H9 (cell line): ENCODE measurements around the gene LY6G5C. TPM values are rescaled to one million over a fixed set of nuclear protein-coding genes. Genes with fewer than 3 reads are reported as not detected.

ENCODE experiments used
- DNase-seq: peaks from one replicate; pipeline ENCODE4 v3.0.0-alpha.2; 2017
- H2AFZ ChIP-seq: one replicate; pipeline ENCODE4 v1.6.1; 2013; ENCODE audit warnings: mild to moderate bottlenecking, low read length, control low read depth, moderate library complexity
- H2AK5ac ChIP-seq: 2 replicates; pipeline ENCODE4 v1.6.1; 2013; ENCODE audit warnings: low read length, control low read depth, mixed read lengths; ENCODE audit not compliant: insufficient read length
- H2BK120ac ChIP-seq: one replicate; pipeline ENCODE4 v1.6.1; 2013; ENCODE audit warnings: low read depth, mild to moderate bottlenecking, low read length, control low read depth, inconsistent platforms; ENCODE audit not compliant: poor library complexity, severe bottlenecking
- H2BK12ac ChIP-seq: 2 replicates; pipeline ENCODE4 v1.6.1; 2013; ENCODE audit warnings: low read length, control low read depth, mixed read lengths, low read depth; ENCODE audit not compliant: insufficient read length
- H2BK15ac ChIP-seq: 2 replicates; pipeline ENCODE4 v1.6.1; 2013; ENCODE audit warnings: low read depth, low read length, control low read depth
- H2BK20ac ChIP-seq: one replicate; pipeline ENCODE4 v1.6.1; 2013; ENCODE audit warnings: low read depth, mild to moderate bottlenecking, low read length, control low read depth, inconsistent platforms; ENCODE audit not compliant: poor library complexity, severe bottlenecking
- H2BK5ac ChIP-seq: 2 replicates; pipeline ENCODE4 v1.6.1; 2013; ENCODE audit warnings: low read length, control low read depth, mixed read lengths; ENCODE audit not compliant: insufficient read length
- H3K14ac ChIP-seq: 2 replicates; pipeline ENCODE4 v1.6.1; 2013; ENCODE audit warnings: low read length, control low read depth; ENCODE audit not compliant: insufficient read depth
- H3K18ac ChIP-seq: 2 replicates; pipeline ENCODE4 v1.6.1; 2013; ENCODE audit warnings: low read depth, mild to moderate bottlenecking, mixed read lengths, low read length, control low read depth; ENCODE audit not compliant: insufficient read length
- H3K23ac ChIP-seq: 2 replicates; pipeline ENCODE4 v1.6.1; 2013; ENCODE audit warnings: low read length, control low read depth, mixed read lengths, low read depth; ENCODE audit not compliant: insufficient read length
- H3K23me2 ChIP-seq: 2 replicates; pipeline ENCODE4 v1.6.1; 2013; ENCODE audit warnings: low read depth, mild to moderate bottlenecking, mixed read lengths, low read length, control low read depth; ENCODE audit not compliant: insufficient read length, poor library complexity, severe bottlenecking
- H3K27ac ChIP-seq: 2 replicates; pipeline ENCODE4 v1.5.1; 2013; ENCODE audit warnings: low read length, control low read depth, mixed read lengths, low read depth; ENCODE audit not compliant: insufficient read length
- H3K27me3 ChIP-seq: 2 replicates; pipeline ENCODE4 v1.6.1; 2013; ENCODE audit warnings: low read length, control low read depth, inconsistent platforms; ENCODE audit not compliant: insufficient read depth
- H3K4ac ChIP-seq: 2 replicates; pipeline ENCODE4 v1.6.1; 2013; ENCODE audit warnings: low read depth, mild to moderate bottlenecking, control low read depth, inconsistent platforms, low read length, moderate library complexity
- H3K4me1 ChIP-seq: 2 replicates; pipeline ENCODE4 v1.6.1; 2013; ENCODE audit warnings: low read length, control low read depth, inconsistent platforms; ENCODE audit not compliant: insufficient read depth
- H3K4me2 ChIP-seq: 2 replicates; pipeline ENCODE4 v1.6.1; 2013; ENCODE audit warnings: low read length, control low read depth, mixed read lengths; ENCODE audit not compliant: insufficient read length, insufficient read depth
- H3K56ac ChIP-seq: 2 replicates; pipeline ENCODE4 v1.6.1; 2013; ENCODE audit warnings: low read depth, mild to moderate bottlenecking, mixed read lengths, low read length, control low read depth; ENCODE audit not compliant: insufficient read length
- H3K79me1 ChIP-seq: 2 replicates; pipeline ENCODE4 v1.6.1; 2013; ENCODE audit warnings: low read depth, mild to moderate bottlenecking, moderate library complexity, low read length, control low read depth, inconsistent platforms; ENCODE audit not compliant: insufficient read depth, poor library complexity, severe bottlenecking
- H3K79me2 ChIP-seq: 2 replicates; pipeline ENCODE4 v1.6.1; 2013; ENCODE audit warnings: low read length, control low read depth, inconsistent platforms; ENCODE audit not compliant: insufficient read depth
- H3K9ac ChIP-seq: 2 replicates; pipeline ENCODE4 v1.6.1; 2013; ENCODE audit warnings: low read length, control low read depth, mixed read lengths; ENCODE audit not compliant: insufficient read length; ENCODE audit errors: extremely low read depth
- H3K9me3 ChIP-seq: one replicate; pipeline ENCODE4 v1.6.1; 2013; ENCODE audit warnings: low read depth, low read length, inconsistent platforms; ENCODE audit not compliant: control insufficient read depth
- H3T11ph ChIP-seq: one replicate; pipeline ENCODE4 v1.6.1; 2013; ENCODE audit warnings: mild to moderate bottlenecking, low read length, control low read depth, inconsistent platforms
- H4K20me1 ChIP-seq: one replicate; pipeline ENCODE4 v1.6.1; 2013; ENCODE audit not compliant: control insufficient read depth, insufficient read length, insufficient read depth
- H4K5ac ChIP-seq: 2 replicates; pipeline ENCODE4 v1.6.1; 2013; ENCODE audit warnings: low read depth, mild to moderate bottlenecking, mixed read lengths, low read length, control low read depth; ENCODE audit not compliant: insufficient read length
- H4K8ac ChIP-seq: replicated peaks from 2 replicates; pipeline ENCODE4 v1.6.1; 2013; ENCODE audit warnings: low read length, control low read depth, mixed read lengths, low read depth; ENCODE audit not compliant: insufficient read length
- H4K91ac ChIP-seq: 2 replicates; pipeline ENCODE4 v1.6.1; 2013; ENCODE audit warnings: low read depth, mild to moderate bottlenecking, moderate library complexity, mixed read lengths, low read length, control low read depth; ENCODE audit not compliant: insufficient read length
- H3K27ac Mint-ChIP-seq, 3 experiments: 2 replicates in 2 of 3; 3 replicates in 1 of 3; pipeline ENCODE4 v1.8.0; 2020 to 2021; ENCODE audit warnings: mixed read lengths in 3 of 3, mild to moderate bottlenecking in 1 of 3, moderate library complexity in 1 of 3
- H3K27me3 Mint-ChIP-seq: 2 replicates; pipeline ENCODE4 v1.8.0; 2021; ENCODE audit warnings: low read depth, mild to moderate bottlenecking, moderate library complexity, mixed read lengths
- H3K36me3 Mint-ChIP-seq, 3 experiments: 2 replicates in 2 of 3; 3 replicates in 1 of 3; pipeline ENCODE4 v1.8.0; 2020 to 2021; ENCODE audit warnings: low read depth in 3 of 3, mixed read lengths in 3 of 3; ENCODE audit not compliant: insufficient read depth in 1 of 3
- H3K4me1 Mint-ChIP-seq, 2 experiments: 2 replicates each; pipeline ENCODE4 v1.8.0; 2020; ENCODE audit warnings: mixed read lengths in 2 of 2
- H3K4me3 Mint-ChIP-seq, 2 experiments: 2 replicates in 1 of 2; 3 replicates in 1 of 2; pipeline ENCODE4 v1.8.0; 2020 to 2021; ENCODE audit warnings: mild to moderate bottlenecking in 2 of 2, mixed read lengths in 2 of 2, moderate library complexity in 1 of 2
- H3K9me3 Mint-ChIP-seq, 2 experiments: 2 replicates in 1 of 2; 3 replicates in 1 of 2; pipeline ENCODE4 v1.8.0; 2020; ENCODE audit warnings: mild to moderate bottlenecking in 2 of 2, mixed read lengths in 2 of 2, moderate library complexity in 1 of 2
- WGBS: extraction: QIAGEN DNeasy Blood & Tissue Kit; methylation state at CpG from one replicate; pipeline ENCODE4 v1.1.7; 2013; ENCODE audit warnings: missing lambda C conversion rate, low lambda C conversion rate, mixed read lengths; ENCODE audit not compliant: insufficient read length; ENCODE audit errors: extremely low coverage; 5-methylcytosine and 5-hydroxymethylcytosine counted together
- total RNA-seq: library from RNA; stranded (reverse); gene quantifications from 2 replicates; pipeline ENCODE4 v1.2.1, GENCODE V29; 2021
- TF ChIP-seq, protein P1 (sequence below): fragments of 200-600 bp; sonication (generic); conservative IDR thresholded peaks from 3 replicates; pipeline ENCODE4 v1.8.0; 2021; ENCODE audit warnings: antibody characterized with exemption, mild to moderate bottlenecking

LY6G5C gene
- total RNA-seq, 1 experiment from 2014 or later = 2.2 TPM

GRCh38 chr6:31729515-31729978 is 48.7 kb upstream of the LY6G5C start:
- Histone ChIP-seq H3K27me3 (no peaks in the 10 kb centered on the region), H4K20me1 (no peaks in the 10 kb centered on the region), H3K4ac (no peak overlapping the region), H3K56ac (no peak overlapping the region), H3K9me3 (no peaks in the 10 kb centered on the region), H2BK20ac (no peak overlapping the region), H3K79me2 (no peaks in the 10 kb centered on the region), H2AK5ac (no peak overlapping the region), H4K91ac (no peak overlapping the region), H3K9ac (peak overlapping the region; percentile 74), H3K18ac (peak overlapping the region; percentile 52), H3K27ac (no peak overlapping the region), H2BK12ac (no peak overlapping the region), H2AFZ (no peak overlapping the region), H2BK15ac (no peak overlapping the region), H3K79me1 (no peaks in the 10 kb centered on the region), H3K23ac (no peak overlapping the region), H3K23me2 (peaks cover 12% of the 10 kb centered on the region), H3K14ac (peak overlapping the region; percentile 80; the same call in 1 of the 2 replicates), H4K8ac (no peak overlapping the region), H2BK120ac (no peak overlapping the region), H3K4me1 (peaks cover 5% of the 10 kb centered on the region; the same call in 1 of the 2 replicates), H4K5ac (no peak overlapping the region), H2BK5ac (no peak overlapping the region), H3T11ph (no peak overlapping the region), H3K4me2 (peak overlapping the region; percentile 60)
- Mint-ChIP-seq H3K4me3 (peak overlapping the region; percentile 83 to 98), H3K27me3 (no peaks in the 10 kb centered on the region), H3K27ac (peak overlapping the region; percentile 93 to 98 (median 93)), H3K4me1 (peaks cover 23 to 28% of the 10 kb centered on the region in 2 experiments), H3K9me3 (no peaks in the 10 kb centered on the region; a peak in 2 of 5 replicates), H3K36me3 (peaks cover 42 to 76% (median 69%) of the 10 kb centered on the region in 3 experiments)
- DNase-seq = peak; percentile 95
- TF ChIP-seq, protein P1, sequence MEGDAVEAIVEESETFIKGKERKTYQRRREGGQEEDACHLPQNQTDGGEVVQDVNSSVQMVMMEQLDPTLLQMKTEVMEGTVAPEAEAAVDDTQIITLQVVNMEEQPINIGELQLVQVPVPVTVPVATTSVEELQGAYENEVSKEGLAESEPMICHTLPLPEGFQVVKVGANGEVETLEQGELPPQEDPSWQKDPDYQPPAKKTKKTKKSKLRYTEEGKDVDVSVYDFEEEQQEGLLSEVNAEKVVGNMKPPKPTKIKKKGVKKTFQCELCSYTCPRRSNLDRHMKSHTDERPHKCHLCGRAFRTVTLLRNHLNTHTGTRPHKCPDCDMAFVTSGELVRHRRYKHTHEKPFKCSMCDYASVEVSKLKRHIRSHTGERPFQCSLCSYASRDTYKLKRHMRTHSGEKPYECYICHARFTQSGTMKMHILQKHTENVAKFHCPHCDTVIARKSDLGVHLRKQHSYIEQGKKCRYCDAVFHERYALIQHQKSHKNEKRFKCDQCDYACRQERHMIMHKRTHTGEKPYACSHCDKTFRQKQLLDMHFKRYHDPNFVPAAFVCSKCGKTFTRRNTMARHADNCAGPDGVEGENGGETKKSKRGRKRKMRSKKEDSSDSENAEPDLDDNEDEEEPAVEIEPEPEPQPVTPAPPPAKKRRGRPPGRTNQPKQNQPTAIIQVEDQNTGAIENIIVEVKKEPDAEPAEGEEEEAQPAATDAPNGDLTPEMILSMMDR = peak; percentile 81
- no CpG with 5 or more reads among the region's 29 CpGs for WGBS
